ENCODE data around the gene CCL19.

The CCL19 gene

GRCh38 chr9:34694811-34695210 lies 3.7 kb upstream of the CCL19 start:
- no peak for DNase-seq (ENCODE audit: low spot score)

GRCh38 chr9:34693560-34693959 lies 2.5 kb upstream of the CCL19 start:
- DNase-seq (ENCODE audit: low spot score): no peak

- DNase-seq (ENCODE audit: low spot score): no peak
Observed at GRCh38 chr9:34691936-34692315, 850 bp upstream of the CCL19 start.

- no peak for DNase-seq (ENCODE audit: low spot score)
Observed at GRCh38 chr9:34689512-34689911, 1.6 kb downstream of the CCL19 start.

- DNase-seq (ENCODE audit: low spot score): no peak
Observed at GRCh38 chr9:34689116-34689470, 2.0 kb downstream of the CCL19 start.

GRCh38 chr9:34688329-34689115 lies 2.6 kb downstream of the CCL19 start:
- no peak for DNase-seq (ENCODE audit: low spot score)

GRCh38 chr9:34687276-34688030 lies 3.6 kb downstream of the CCL19 start:
- DNase-seq (ENCODE audit: low spot score): no peak

GRCh38 chr9:34686732-34687131 lies 4.3 kb downstream of the CCL19 start:
- no peak for DNase-seq (ENCODE audit: low spot score)

- no peak for DNase-seq (ENCODE audit: low spot score)
Observed at GRCh38 chr9:34686231-34686630, 4.8 kb downstream of the CCL19 start.

GRCh38 chr9:34685591-34685990 lies 5.5 kb downstream of the CCL19 start:
- DNase-seq (ENCODE audit: low spot score): no peak

GRCh38 chr9:34684816-34685215 lies 6.3 kb downstream of the CCL19 start:
- no peak for DNase-seq (ENCODE audit: low spot score)

GRCh38 chr9:34684145-34684544 lies 6.9 kb downstream of the CCL19 start:
- no peak for DNase-seq (ENCODE audit: low spot score)

- no peak for DNase-seq (ENCODE audit: low spot score)
Observed at GRCh38 chr9:34675869-34676268, 15.2 kb downstream of the CCL19 start.

GRCh38 chr9:34675048-34675714 lies 15.9 kb downstream of the CCL19 start:
- peak; percentile 53 for DNase-seq (ENCODE audit: low spot score)

- no peak for DNase-seq (ENCODE audit: low spot score)
Observed at GRCh38 chr9:34674440-34674839, 16.6 kb downstream of the CCL19 start.

- no peak for DNase-seq (ENCODE audit: low spot score)
Observed at GRCh38 chr9:34671307-34671706, 19.8 kb downstream of the CCL19 start.

GRCh38 chr9:34669809-34670562 lies 21.1 kb downstream of the CCL19 start:
- DNase-seq (ENCODE audit: low spot score): no peak

- peak; percentile 97 for DNase-seq (ENCODE audit: low spot score)
Observed at GRCh38 chr9:34665381-34666250, 25.5 kb downstream of the CCL19 start.

GRCh38 chr9:34665067-34665380 lies 26.1 kb downstream of the CCL19 start:
- no peak for DNase-seq (ENCODE audit: low spot score)

- peak; percentile 86 for DNase-seq (ENCODE audit: low spot score)
Observed at GRCh38 chr9:34664281-34665066, 26.6 kb downstream of the CCL19 start.

GRCh38 chr9:34663303-34663605 lies 27.8 kb downstream of the CCL19 start:
- DNase-seq (ENCODE audit: low spot score): no peak
